ENCODE data around the gene APOB.

The APOB gene

GRCh38 chr2:21035974-21036707 lies 7.7 kb downstream of the APOB start:
- Histone ChIP-seq H3F3A (ENCODE audit: insufficient read depth, low read length) (no peaks in the 10 kb centered on the region), H4K20me1 (ENCODE audit: insufficient read depth, low read length) (no peaks in the 10 kb centered on the region), H3K4me2 (ENCODE audit: low read length) (no peak overlapping the region), H3K9me3 (ENCODE audit: low read length) (no peaks in the 10 kb centered on the region), H3K4me1 (ENCODE audit: insufficient read depth, low read length, severe bottlenecking) (no peaks in the 10 kb centered on the region), H3K9ac (ENCODE audit: low read length) (no peak overlapping the region), H3K36me3 (ENCODE audit: insufficient read depth, low read length) (no peaks in the 10 kb centered on the region), H3K9me2 (ENCODE audit: low read depth, low read length) (no peaks in the 10 kb centered on the region), H2AFZ (ENCODE audit: low read length) (no peak overlapping the region), H3K27ac (ENCODE audit: low read depth, low read length, poor library complexity, severe bottlenecking) (no peak overlapping the region), H3K27me3 (ENCODE audit: insufficient read depth, low read length) (no peaks in the 10 kb centered on the region; the same call in none of the 2 replicates), H3K4me3 (ENCODE audit: low read depth, low read length, poor library complexity, severe bottlenecking) (no peak overlapping the region), H3K79me2 (ENCODE audit: insufficient read depth, low read length) (no peaks in the 10 kb centered on the region)
- no peak for TF ChIP-seq EZH2 (IDR thresholded peaks at IDR 0.05; ENCODE audit: borderline replicate concordance, low read length)
- TF ChIP-seq CTCF (IDR thresholded peaks at IDR 0.05; ENCODE audit: low read length): no peak

GRCh38 chr2:21035282-21035973 lies 8.4 kb downstream of the APOB start:
- H2AFZ ChIP-seq (ENCODE audit: low read length): no peak overlapping the region
- H3K27me3 ChIP-seq (ENCODE audit: insufficient read depth, low read length): no peaks in the 10 kb centered on the region; the same call in 1 of the 2 replicates
- H3K27ac ChIP-seq (ENCODE audit: low read depth, low read length, poor library complexity, severe bottlenecking): no peak overlapping the region
- no peaks in the 10 kb centered on the region for H4K20me1 ChIP-seq (ENCODE audit: insufficient read depth, low read length)
- H3K9me2 ChIP-seq (ENCODE audit: low read depth, low read length): no peaks in the 10 kb centered on the region
- no peaks in the 10 kb centered on the region for H3F3A ChIP-seq (ENCODE audit: insufficient read depth, low read length)
- no peaks in the 10 kb centered on the region for H3K36me3 ChIP-seq (ENCODE audit: insufficient read depth, low read length)
- no peak overlapping the region for H3K9ac ChIP-seq (ENCODE audit: low read length)
- H3K4me3 ChIP-seq (ENCODE audit: low read depth, low read length, poor library complexity, severe bottlenecking): no peak overlapping the region
- no peaks in the 10 kb centered on the region for H3K4me1 ChIP-seq (ENCODE audit: insufficient read depth, low read length, severe bottlenecking)
- H3K9me3 ChIP-seq (ENCODE audit: low read length): no peaks in the 10 kb centered on the region
- no peak overlapping the region for H3K4me2 ChIP-seq (ENCODE audit: low read length)
- no peak for TF ChIP-seq CTCF (IDR thresholded peaks at IDR 0.05; ENCODE audit: low read length)
- TF ChIP-seq EZH2 (IDR thresholded peaks at IDR 0.05; ENCODE audit: borderline replicate concordance, low read length): no peak
- no peaks in the 10 kb centered on the region for H3K79me2 ChIP-seq (ENCODE audit: insufficient read depth, low read length)

GRCh38 chr2:21034972-21035279 lies 8.9 kb downstream of the APOB start:
- Histone ChIP-seq H4K20me1 (ENCODE audit: insufficient read depth, low read length) (no peaks in the 10 kb centered on the region), H2AFZ (ENCODE audit: low read length) (no peak overlapping the region), H3K9me2 (ENCODE audit: low read depth, low read length) (no peaks in the 10 kb centered on the region), H3K9ac (ENCODE audit: low read length) (no peak overlapping the region), H3K27me3 (ENCODE audit: insufficient read depth, low read length) (no peaks in the 10 kb centered on the region; the same call in 1 of the 2 replicates), H3K9me3 (ENCODE audit: low read length) (no peaks in the 10 kb centered on the region), H3K79me2 (ENCODE audit: insufficient read depth, low read length) (no peaks in the 10 kb centered on the region), H3K36me3 (ENCODE audit: insufficient read depth, low read length) (no peaks in the 10 kb centered on the region), H3K27ac (ENCODE audit: low read depth, low read length, poor library complexity, severe bottlenecking) (no peak overlapping the region), H3K4me3 (ENCODE audit: low read depth, low read length, poor library complexity, severe bottlenecking) (no peak overlapping the region), H3K4me1 (ENCODE audit: insufficient read depth, low read length, severe bottlenecking) (no peaks in the 10 kb centered on the region), H3F3A (ENCODE audit: insufficient read depth, low read length) (no peaks in the 10 kb centered on the region), H3K4me2 (ENCODE audit: low read length) (no peak overlapping the region)
- TF ChIP-seq CTCF (IDR thresholded peaks at IDR 0.05; ENCODE audit: low read length) (no peak), EZH2 (IDR thresholded peaks at IDR 0.05; ENCODE audit: borderline replicate concordance, low read length) (no peak)

Measured in OCI-LY1 (cell line).